ENCODE results near the gene TM9SF4.

DNA sequence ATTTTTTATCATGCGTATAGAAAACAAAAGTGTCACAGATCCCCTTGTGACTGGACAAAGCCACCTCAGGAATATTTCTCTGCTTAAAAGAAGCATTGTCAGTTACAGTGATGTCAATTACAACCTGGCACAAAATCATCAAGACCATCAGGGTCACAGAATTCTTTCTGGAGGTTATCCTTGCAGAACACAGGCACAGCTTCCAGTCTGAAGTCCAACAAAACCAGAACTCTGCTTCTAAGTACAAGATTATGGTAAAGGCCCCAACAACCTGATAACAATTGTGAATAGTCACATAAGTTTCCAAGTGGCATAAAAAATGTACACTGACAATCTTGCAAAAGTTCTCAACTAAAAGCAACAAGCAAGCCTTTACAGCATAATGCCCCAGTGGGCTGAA is 77.0 kb downstream of the TM9SF4 start:
- no peak for TF ChIP-seq POLR2A (IDR thresholded peaks at IDR 0.05; ENCODE audit: extremely low read depth, insufficient read length)
- TF ChIP-seq MYC (IDR thresholded peaks at IDR 0.05; ENCODE audit: low read depth, low read length), result no peak
- TF ChIP-seq, protein P1, sequence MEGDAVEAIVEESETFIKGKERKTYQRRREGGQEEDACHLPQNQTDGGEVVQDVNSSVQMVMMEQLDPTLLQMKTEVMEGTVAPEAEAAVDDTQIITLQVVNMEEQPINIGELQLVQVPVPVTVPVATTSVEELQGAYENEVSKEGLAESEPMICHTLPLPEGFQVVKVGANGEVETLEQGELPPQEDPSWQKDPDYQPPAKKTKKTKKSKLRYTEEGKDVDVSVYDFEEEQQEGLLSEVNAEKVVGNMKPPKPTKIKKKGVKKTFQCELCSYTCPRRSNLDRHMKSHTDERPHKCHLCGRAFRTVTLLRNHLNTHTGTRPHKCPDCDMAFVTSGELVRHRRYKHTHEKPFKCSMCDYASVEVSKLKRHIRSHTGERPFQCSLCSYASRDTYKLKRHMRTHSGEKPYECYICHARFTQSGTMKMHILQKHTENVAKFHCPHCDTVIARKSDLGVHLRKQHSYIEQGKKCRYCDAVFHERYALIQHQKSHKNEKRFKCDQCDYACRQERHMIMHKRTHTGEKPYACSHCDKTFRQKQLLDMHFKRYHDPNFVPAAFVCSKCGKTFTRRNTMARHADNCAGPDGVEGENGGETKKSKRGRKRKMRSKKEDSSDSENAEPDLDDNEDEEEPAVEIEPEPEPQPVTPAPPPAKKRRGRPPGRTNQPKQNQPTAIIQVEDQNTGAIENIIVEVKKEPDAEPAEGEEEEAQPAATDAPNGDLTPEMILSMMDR (IDR thresholded peaks at IDR 0.05; ENCODE audit: low read depth, low read length), result no peak

All from NB4 (cell line).